GM23338 (cell line): Measurements from ENCODE around the gene MRNIP.

Experiments
- CREB1 ChIP-seq: fragments of 250-450 bp; sonication (Bioruptor Pico); IDR thresholded peaks from 2 replicates; pipeline ENCODE4 v1.5.0; 2020; ENCODE audit warnings: low read depth, mild to moderate bottlenecking, moderate library complexity
- CTCF ChIP-seq, 2 experiments: fragments of 200-600 bp in 1 of 2; sonication (generic) in 1 of 2; conservative IDR thresholded peaks; 2 replicates each; pipeline versions ENCODE4 v1.5.1 to v1.6.1; 2016 to 2017; ENCODE audit warnings: antibody characterized with exemption in 2 of 2, low read depth in 2 of 2, mild to moderate bottlenecking in 2 of 2, moderate library complexity in 1 of 2
- ETS1 ChIP-seq: IDR thresholded peaks from 2 replicates; pipeline ENCODE4 v1.6.1; 2016; ENCODE audit warnings: antibody characterized with exemption
- EZH2 ChIP-seq: fragments of 200-600 bp; sonication (generic); IDR thresholded peaks from one replicate; pipeline ENCODE4 v1.8.0; 2017; ENCODE audit warnings: antibody characterized with exemption, mild to moderate bottlenecking, low read depth; ENCODE audit not compliant: unreplicated experiment
- EZH2phosphoT487 ChIP-seq: fragments of 200-600 bp; sonication (generic); IDR thresholded peaks from one replicate; pipeline ENCODE4 v1.8.1; 2018; ENCODE audit warnings: antibody characterized with exemption; ENCODE audit not compliant: unreplicated experiment
- JUNB ChIP-seq: IDR thresholded peaks from one replicate; pipeline ENCODE4 v1.6.1; 2016; ENCODE audit warnings: antibody characterized with exemption; ENCODE audit not compliant: unreplicated experiment
- NANOG ChIP-seq: IDR thresholded peaks from 2 replicates; pipeline ENCODE4 v1.6.1; 2016; ENCODE audit warnings: antibody characterized with exemption, borderline replicate concordance
- POLR2AphosphoS5 ChIP-seq: IDR thresholded peaks from 2 replicates; pipeline ENCODE4 v1.6.1; 2016; ENCODE audit warnings: antibody characterized with exemption, low read depth
- REST ChIP-seq: IDR thresholded peaks from one replicate; pipeline ENCODE4 v1.6.1; 2018; ENCODE audit warnings: antibody characterized with exemption; ENCODE audit not compliant: unreplicated experiment
- STAT1 ChIP-seq: IDR thresholded peaks from one replicate; pipeline ENCODE4 v1.6.1; 2016; ENCODE audit warnings: antibody characterized with exemption; ENCODE audit not compliant: unreplicated experiment
- ZNF114 ChIP-seq: fragments of 250-450 bp; sonication (Bioruptor Pico); IDR thresholded peaks from 2 replicates; pipeline ENCODE4 v1.5.0; 2020; ENCODE audit warnings: mild to moderate bottlenecking, moderate library complexity
- ZNF331 ChIP-seq: fragments of 250-450 bp; sonication (Bioruptor Pico); IDR thresholded peaks from 2 replicates; pipeline ENCODE4 v1.5.0; 2020; ENCODE audit warnings: low read depth, mild to moderate bottlenecking, moderate library complexity
- ZNF462 ChIP-seq: fragments of 250-450 bp; sonication (Bioruptor Pico); IDR thresholded peaks from 2 replicates; pipeline ENCODE4 v1.5.0; 2020; ENCODE audit warnings: mild to moderate bottlenecking, moderate library complexity

- no peak for TF ChIP-seq CTCF (conservative IDR thresholded peaks at IDR 0.05; ENCODE audit: low read depth in 2 of 2)
- no peak for TF ChIP-seq REST
- no peak for TF ChIP-seq POLR2AphosphoS5
- TF ChIP-seq CREB1 (CRISPR knock-in tag), result no peak
- no peak for TF ChIP-seq EZH2
- no peak for TF ChIP-seq EZH2phosphoT487
- TF ChIP-seq JUNB, result no peak
- no peak for TF ChIP-seq NANOG
- no peak for TF ChIP-seq ZNF331 (CRISPR knock-in tag)
- TF ChIP-seq ETS1, result no peak
- TF ChIP-seq STAT1, result no peak
- TF ChIP-seq ZNF114 (CRISPR knock-in tag), result no peak
- no peak for TF ChIP-seq ZNF462 (CRISPR knock-in tag)
These were observed 29.2 kb upstream of the MRNIP start for GRCh38 chr5:179887802-179888201.
